Activated CD8-positive, alpha-beta memory T cell treated with anti-CD3 and anti-CD28 coated beads, Interleukin-2, amount 50 U/mL, for 48 hours (primary cell): ENCODE data around the gene PTOV1.

Experiments used
- DNase-seq: peaks from one replicate; pipeline ENCODE4 v3.0.0-alpha.2; 2020

The PTOV1 gene

DNA sequence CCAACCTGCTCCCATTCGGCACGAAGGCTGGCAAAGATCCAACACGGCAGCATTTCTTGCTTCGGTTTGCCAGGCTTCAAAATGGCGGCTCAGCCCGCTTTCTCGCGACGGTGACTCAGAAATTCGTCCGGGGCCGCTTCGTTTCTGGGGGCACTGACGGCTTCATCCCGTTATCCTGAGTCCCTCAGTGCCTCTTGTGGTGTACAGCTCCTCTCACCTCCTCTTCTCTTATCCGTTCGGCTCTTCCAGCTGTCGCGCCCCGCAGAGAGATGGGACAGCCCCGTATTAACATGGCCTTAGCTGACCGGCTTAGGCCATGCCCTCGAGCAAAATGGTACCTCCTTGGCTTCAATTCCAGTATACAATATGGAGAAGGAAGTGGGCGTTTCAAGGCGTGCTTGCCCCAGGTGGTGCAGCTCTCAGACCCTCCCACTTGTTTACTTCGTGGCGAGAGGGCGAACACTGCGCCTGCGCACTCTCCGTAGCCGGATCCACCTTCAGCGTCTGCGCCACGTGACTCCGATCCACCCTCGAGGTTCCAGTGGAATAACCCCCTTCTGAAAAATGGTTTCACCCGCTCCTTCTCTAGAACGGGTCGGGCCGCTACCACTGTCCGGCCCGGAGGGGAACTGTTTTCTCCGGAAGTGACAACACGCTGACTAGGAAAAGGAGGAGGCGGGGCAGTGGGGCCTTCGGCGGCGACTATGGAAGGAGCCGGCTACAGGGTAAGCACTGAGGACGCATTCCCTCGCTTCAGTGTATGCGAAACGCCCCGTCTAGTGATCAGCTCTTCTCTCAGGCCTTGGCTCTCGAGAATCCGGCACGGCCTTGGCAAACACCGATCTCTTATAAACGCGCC lies 26.3 kb downstream of the PTOV1 start, which contains the start of the genes AKT1S1 and TBC1D17:
TSS of gene AKT1S1 (minus strand) at position 336 of the 859 bp plus-strand sequence. CDS start 4,060 bp downstream, outside the sequence.
TSS of gene TBC1D17 (plus strand) at position 683 of the 859 bp plus-strand sequence. CDS start at position 705, 22 bp downstream.
- peak; percentile 97 for DNase-seq

DNA sequence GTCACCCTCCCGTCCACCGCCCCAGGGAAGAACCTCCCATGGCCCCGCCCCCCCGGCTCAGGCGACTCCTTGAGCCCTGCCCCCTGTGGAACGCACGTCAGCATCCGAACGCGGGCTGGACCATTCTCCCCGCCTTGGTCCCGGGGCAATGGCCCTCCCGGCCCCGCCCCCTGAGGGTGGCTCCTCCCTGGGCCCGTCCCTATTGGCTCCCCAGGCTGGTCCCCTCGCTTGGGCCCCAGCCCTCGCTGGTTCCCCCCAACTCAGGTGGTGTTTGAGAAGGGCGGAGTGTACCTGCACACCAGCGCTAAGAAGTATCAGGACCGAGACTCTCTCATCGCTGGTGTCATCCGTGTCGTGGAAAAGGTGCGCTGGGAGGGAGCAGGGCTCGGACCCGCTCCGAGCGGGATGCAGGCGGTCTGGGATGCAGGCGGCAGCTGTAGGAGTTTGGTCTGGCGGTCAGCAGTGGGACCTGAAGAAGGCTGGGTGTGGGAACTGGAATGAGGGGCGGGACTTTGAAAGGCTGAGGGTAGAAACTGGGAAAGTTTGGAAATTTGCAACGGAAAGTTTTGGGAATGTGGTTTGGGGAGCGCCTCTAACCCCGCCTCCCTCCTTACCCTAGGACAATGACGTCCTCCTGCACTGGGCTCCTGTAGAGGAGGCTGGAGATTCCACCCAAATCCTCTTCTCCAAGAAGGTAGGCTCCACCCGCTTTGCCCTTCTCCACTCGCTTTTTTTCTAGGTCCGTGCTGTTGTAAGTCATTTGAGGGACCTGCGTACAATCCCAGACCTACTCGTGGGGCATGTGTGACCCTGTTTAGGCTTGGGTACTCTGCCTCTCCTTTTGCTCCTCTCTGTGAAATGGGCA lies 27.2 kb downstream of the PTOV1 start:
- peak; percentile 98 for DNase-seq

- no peak for DNase-seq
Observed at GRCh38 chr19:49878744-49879070, 27.7 kb downstream of the PTOV1 start.

GRCh38 chr19:49879243-49879963 lies 28.4 kb downstream of the PTOV1 start:
- no peak for DNase-seq

DNA sequence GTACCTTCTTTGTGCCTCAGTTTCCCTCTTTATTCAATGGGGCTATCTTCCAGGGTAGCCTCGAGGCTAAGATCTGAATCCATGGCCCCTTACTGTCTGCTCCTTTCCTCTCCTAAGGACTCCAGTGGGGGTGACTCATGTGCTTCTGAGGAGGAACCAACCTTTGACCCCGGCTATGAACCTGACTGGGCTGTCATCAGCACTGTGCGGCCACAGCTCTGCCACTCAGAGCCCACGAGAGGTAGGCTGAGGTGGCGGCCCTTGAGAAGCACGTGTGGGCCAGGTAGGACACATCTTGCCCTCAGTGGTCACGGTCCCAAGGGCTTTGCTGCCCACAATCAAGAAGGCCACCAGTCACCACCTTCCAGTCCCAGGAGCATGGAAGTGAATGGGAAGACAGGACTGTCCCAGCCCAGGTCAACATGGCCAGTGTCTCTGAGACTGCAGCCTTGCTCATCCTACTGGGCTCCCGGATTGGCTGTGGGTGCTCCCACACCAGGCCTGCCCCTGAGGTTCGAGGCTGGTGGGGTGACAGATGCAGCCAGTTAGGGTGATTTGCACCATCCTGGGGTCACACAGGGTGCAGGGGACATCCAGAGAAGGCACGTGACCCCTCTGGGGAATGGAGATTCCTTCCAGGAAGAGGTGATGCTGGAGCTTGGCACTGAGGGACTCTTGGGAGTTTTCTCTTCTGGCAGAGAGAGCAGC lies 29.4 kb downstream of the PTOV1 start:
- no peak for DNase-seq

DNA sequence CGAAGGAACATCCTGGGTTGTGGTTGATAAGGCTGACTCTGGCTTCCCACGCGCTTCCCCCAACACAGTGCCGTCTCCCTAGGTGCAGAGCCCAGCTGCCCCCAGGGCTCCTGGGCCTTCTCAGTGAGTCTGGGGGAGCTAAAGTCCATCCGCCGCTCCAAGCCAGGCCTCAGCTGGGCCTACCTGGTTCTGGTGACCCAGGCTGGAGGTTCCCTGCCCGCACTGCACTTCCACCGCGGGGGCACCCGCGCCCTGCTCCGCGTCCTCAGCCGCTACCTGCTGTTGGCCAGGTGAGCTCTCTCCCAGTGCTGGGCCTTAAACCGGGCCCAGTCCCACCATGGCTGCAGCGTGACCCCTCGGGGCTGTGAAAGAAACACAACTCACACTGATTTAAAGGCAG lies 30.2 kb downstream of the PTOV1 start:
- no peak for DNase-seq

DNA sequence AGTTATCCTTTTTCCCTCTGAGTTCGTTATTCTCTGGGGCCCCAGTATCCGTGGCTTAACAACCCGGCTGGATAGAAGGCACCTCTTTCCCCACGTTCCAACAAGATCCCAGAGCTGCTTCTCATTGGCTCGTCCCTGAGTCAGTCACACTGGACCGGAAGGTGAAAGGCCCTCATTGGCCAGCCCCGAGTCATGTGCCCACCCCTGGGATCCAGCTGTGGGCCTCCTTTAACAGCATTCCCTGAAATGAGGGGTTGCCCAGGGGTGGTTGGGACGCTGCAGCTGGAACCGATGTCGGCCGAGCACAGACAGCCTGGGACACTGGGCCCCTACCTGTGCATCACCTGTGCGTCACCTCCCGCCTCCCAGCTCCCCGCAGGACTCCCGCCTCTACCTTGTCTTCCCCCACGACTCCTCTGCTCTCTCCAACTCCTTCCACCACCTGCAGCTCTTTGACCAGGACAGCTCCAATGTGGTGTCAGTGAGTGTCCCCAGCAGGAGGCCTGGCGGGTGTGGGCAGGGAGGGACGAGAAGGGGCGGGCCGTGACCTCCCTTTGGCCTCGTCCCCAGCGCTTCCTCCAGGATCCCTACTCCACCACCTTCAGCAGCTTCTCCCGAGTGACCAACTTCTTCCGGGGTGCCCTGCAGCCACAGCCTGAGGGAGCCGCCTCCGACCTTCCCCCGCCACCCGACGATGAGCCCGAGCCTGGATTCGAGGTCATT lies 30.9 kb downstream of the PTOV1 start:
- DNase-seq = no peak

- DNase-seq = no peak
Observed at GRCh38 chr19:49882643-49883042, 31.7 kb downstream of the PTOV1 start.

- DNase-seq = no peak
Observed at GRCh38 chr19:49883094-49883493, 32.1 kb downstream of the PTOV1 start.

- DNase-seq = no peak
Observed at GRCh38 chr19:49884109-49884508, 33.1 kb downstream of the PTOV1 start.

DNA sequence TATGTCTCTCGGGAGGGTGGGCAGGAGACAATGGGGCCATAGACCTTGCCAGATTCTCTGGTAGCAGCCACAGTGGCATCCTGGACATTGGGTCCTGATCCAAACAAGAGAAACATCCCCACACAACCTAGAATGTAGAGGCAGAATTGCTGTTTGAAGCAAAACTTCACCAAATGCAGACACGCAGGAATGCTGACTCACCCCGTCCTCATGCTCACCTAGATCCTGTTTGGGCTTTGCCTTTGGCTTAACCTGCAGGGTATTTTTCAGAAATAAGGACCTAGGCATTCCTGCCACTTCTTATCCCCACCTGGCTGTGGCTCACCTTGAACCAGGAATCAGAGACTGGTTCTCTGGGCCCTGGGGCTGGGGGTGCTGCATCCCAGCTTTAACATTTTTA lies 33.8 kb downstream of the PTOV1 start:
- no peak for DNase-seq

DNA sequence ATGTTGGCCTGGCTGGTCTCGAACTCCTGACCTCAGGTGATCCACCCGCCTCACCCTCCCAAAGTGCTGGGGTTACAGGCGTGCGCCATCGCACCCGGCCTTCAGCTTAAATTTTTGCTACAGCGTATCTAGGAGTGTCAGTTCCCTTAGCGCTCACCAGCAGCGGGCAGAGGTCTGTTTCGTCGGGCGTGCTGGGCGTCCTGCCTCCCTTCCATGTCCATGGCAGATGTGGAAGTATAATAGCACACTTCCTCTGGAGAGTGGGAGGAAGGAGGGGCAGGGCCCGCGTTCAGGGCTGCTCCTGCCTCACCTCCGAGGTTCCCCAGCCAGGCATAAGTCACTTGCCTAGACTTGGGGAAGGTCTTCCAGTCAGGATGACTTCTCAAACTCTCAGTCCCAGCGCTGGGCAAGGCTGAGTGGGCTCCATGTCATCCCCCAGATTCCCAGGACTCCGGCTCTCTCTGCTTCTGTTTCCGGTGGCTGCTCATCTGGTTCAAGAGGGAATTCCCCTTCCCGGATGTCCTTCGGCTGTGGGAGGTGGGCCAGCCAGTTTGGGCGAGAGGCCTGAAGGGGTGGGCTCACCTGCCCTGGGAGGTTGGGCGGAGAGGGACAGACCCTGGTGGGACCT lies 36.2 kb downstream of the PTOV1 start:
- DNase-seq = no peak

GRCh38 chr19:49887665-49888509 lies 36.9 kb downstream of the PTOV1 start:
- DNase-seq = no peak

- DNase-seq = no peak
Observed at GRCh38 chr19:49888510-49888824, 37.5 kb downstream of the PTOV1 start.

DNA sequence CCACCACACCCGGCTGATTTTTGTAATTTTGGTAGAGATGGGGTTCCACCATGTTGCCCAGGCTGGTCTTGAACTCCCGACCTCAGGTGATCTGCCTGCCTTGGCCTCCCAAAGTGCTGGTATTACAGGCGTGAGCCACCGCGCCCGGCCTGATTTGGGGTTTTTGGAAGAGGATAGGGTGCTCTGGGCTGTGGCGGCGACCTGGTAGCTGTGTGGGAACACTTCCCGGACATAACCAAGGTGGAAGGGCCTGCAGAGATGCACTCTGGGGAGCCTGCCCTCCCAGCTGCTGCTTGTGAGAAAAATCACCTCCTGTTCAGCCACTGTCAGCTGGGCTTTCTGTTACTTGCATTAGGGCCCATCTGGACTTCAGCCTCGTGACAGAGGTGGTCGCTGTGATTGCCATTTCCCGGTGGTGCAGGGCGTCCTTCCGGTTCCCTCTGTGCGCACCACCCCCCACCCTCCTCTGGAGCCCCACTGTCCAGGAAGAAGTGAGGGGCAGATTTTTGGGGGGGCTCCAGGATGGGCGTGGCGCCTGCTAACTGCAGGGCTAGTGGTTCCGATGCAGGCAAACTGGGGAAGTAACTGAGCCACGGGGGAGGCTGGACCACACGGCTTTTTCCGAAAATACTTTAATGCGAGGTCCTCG lies 38.2 kb downstream of the PTOV1 start:
- no peak for DNase-seq

DNA sequence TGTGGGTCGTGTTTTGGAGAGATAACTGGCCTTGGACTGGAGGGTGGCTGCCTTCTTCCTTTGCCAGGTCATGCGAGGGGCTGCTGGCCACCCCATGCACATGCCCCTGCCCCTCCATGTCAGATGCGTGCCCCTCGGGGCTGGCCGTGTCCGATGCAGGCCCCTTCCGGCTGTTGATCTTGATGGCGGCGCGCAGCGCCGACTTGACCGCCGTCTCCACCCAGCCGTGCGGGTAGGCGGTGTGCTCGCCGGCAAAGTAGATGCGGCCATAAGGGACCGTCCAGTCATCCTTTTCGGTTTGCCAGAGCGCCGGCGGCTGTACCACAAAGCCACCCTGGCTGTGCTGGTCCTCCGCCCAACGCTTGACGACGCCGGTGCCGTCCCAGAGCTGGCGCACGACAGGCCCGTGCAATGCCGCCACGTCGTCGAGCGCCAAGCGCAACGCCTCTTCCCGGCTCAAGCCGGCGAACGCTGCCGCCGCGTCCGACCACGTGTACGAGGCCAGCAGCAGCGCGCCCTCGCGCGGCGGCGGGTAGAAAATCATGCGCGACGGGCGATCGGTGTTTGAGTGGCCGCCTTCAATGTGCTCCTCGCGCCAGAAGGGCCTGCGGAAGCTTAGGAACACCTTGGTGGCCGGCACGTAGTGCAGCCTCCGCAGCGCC lies 38.9 kb downstream of the PTOV1 start:
- DNase-seq = peak; percentile 89

GRCh38 chr19:49890349-49891311 lies 39.7 kb downstream of the PTOV1 start:
- DNase-seq = peak; percentile 84

DNA sequence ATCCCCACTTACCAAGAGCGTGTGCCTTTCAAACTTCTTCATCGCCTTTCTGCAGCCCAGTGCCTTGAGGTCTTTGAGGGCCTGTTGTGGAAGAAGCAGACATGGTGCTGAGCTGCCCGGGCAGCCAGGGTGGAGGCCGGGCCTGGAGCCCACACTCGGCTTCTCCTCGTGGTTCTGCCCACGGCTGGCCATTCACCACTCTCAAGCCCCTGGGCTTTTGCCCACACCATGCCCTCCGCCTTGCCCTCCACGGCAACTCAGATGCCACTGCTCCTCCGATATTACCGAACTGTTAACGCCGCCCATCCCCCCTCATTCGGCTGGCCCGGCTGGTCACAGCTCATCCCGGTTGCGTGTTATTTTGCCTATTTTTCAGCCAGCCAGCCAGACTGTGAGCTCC lies 40.4 kb downstream of the PTOV1 start:
- no peak for DNase-seq
